ENCODE data around the gene GSTM2. TPM values are rescaled to one million over a fixed set of nuclear protein-coding genes. Genes with fewer than 3 reads are reported as not detected.

Gene GSTM2
- total RNA-seq, 1 experiment from 2014 or later, result 0.84 TPM

DNA sequence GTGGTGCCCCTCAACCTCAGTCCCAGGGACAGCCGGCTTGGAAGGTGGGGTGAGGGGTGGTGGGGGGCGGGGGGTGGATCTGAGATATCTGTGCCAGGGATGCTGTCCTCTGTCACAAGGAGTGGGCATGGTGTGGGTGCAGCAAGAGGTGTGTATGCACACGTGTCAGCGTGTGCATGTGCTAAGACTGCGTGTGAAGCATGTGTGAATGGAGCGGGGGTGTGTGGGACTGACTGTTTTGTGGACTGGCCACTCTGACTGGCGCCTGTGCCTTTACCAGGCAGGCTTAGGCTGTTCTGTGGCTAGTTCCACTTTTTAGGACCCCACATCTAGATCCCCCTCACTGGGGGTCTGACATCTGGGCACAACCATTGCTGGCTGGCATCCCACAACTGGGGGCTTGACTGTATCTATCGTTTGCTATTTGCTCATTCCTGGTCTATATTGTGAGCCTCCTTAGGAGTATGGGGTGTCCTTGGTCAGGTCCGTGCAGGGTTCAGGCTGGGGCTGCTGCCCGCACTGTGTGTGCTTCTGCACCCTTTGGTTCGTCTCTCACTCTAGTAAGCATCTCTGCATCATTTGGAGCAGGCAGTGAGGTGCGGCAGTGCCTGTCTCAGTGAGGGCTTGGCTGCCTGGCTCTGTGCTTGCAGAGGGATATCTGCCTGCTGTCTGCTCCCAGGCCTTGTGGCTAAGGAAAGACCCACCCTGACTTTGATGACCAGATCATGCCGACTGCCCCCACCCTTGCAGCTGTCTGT is 46.3 kb upstream of the GSTM2 start:
- no peaks in the 10 kb centered on the region for H3K27me3 ChIP-seq (replicated peaks; ENCODE audit: control insufficient read depth, insufficient read depth, low read length)
- DNase-seq, result no peak
- TF ChIP-seq, protein P1, sequence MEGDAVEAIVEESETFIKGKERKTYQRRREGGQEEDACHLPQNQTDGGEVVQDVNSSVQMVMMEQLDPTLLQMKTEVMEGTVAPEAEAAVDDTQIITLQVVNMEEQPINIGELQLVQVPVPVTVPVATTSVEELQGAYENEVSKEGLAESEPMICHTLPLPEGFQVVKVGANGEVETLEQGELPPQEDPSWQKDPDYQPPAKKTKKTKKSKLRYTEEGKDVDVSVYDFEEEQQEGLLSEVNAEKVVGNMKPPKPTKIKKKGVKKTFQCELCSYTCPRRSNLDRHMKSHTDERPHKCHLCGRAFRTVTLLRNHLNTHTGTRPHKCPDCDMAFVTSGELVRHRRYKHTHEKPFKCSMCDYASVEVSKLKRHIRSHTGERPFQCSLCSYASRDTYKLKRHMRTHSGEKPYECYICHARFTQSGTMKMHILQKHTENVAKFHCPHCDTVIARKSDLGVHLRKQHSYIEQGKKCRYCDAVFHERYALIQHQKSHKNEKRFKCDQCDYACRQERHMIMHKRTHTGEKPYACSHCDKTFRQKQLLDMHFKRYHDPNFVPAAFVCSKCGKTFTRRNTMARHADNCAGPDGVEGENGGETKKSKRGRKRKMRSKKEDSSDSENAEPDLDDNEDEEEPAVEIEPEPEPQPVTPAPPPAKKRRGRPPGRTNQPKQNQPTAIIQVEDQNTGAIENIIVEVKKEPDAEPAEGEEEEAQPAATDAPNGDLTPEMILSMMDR (IDR thresholded peaks at IDR 0.05; ENCODE audit: insufficient read depth in 1 of 2, low read depth in 1 of 2, low read length in 1 of 2, severe bottlenecking in 1 of 2, unreplicated experiment in 1 of 2), result no peak
- H3K9me3 ChIP-seq, result no peaks in the 10 kb centered on the region
- intact Hi-C loops (cut with micrococcal nuclease; ENCODE audit: unreplicated experiment), result no loop called here
- H3K4me1 ChIP-seq, result peaks cover 15% of the 10 kb centered on the region
- peak overlapping the region; percentile 80 for H3K4me3 ChIP-seq (ENCODE audit: low read depth, low read length)
- Mint-ChIP-seq H3K9me3 (ENCODE audit: unreplicated experiment) (no peaks in the 10 kb centered on the region), H3K4me1 (ENCODE audit: low read depth, unreplicated experiment) (peaks cover 16% of the 10 kb centered on the region), H3K4me3 (ENCODE audit: unreplicated experiment) (peak overlapping the region; percentile 96), H3K27me3 (ENCODE audit: insufficient read depth, unreplicated experiment) (no peaks in the 10 kb centered on the region), H3K36me3 (ENCODE audit: insufficient read depth, unreplicated experiment) (peaks cover 17% of the 10 kb centered on the region), H3K27ac (ENCODE audit: unreplicated experiment) (no peak overlapping the region)
- TSS peak; percentile 24 for BruUV-seq (replicated peaks)
- POLR2A ChIA-PET, result no interaction called here
- H3K36me3 ChIP-seq (ENCODE audit: control insufficient read depth, insufficient read depth, low read length), result no peaks in the 10 kb centered on the region
- CTCF ChIA-PET, result no interaction called here

DNA sequence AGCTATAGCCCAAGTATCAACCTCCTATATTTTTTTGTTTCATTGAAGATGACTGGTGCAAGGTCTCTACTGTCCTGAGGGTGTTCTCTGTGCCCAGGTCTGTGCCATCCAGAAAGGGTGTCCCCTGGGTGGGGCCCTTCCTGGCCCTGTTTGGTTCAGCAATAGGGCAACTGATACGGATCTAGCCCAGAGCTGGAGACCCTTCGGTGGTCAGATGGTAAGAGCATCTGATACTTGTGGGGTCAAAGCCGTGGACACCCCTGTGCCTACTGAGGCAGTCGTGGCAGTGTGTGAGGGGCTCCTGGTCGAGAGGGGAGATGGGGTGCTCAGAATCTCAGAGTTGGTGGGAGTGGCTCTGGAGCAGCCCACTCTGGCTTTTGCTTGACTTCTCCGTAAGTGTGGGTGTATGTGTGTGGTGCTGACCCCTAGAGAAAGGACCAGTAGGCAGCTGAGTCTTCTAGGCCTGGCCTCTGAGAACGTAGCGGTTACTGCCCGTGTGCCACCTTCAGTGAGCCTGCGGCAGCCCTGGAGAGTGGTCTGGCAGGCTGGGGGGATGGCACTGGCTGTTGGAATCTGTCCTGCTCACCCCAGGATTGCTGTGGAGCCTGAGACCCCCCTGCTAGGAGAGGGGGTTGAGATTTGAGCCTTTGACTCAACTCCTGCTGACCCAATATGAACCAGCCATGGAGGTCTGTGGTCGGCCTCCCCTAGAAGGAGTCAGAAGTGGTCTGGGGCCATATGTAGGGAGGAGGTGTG is 45.5 kb upstream of the GSTM2 start:
- intact Hi-C loops (cut with micrococcal nuclease; ENCODE audit: unreplicated experiment), result no loop called here
- ChIA-PET POLR2A (no interaction called here), CTCF (no interaction called here)

DNA sequence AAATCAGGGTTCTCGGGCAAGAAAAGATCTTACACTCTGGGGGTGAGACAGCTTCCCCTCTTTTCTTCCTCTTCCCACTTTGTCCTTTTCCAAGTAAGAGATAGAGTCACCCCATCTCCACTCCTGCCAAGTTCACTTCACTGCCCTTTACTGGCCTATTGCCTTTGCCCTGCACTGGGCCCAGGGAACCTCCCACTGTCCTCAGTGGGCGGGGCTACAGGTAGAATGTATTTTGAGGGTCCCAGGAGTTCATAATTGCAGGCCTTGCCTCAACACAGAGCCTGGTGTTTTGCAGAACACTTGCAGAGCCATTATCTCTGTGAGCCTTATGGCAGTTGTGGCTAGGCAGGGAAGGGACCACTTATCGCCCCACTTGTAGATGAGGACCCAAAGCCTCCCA is 45.0 kb upstream of the GSTM2 start:
- H3K27ac Mint-ChIP-seq (ENCODE audit: unreplicated experiment), result no peak overlapping the region
- CTCF ChIA-PET, result no interaction called here
- H3K9me3 Mint-ChIP-seq (ENCODE audit: unreplicated experiment), result no peaks in the 10 kb centered on the region
- intact Hi-C loops (cut with micrococcal nuclease; ENCODE audit: unreplicated experiment), result no loop called here
- no peak overlapping the region for H3K4me3 Mint-ChIP-seq (ENCODE audit: unreplicated experiment)
- Histone ChIP-seq H3K36me3 (ENCODE audit: control insufficient read depth, insufficient read depth, low read length) (no peaks in the 10 kb centered on the region), H3K27me3 (replicated peaks; ENCODE audit: control insufficient read depth, insufficient read depth, low read length) (no peaks in the 10 kb centered on the region), H3K4me1 (peaks cover 8% of the 10 kb centered on the region), H3K4me3 (ENCODE audit: low read depth, low read length) (no peak overlapping the region), H3K9me3 (no peaks in the 10 kb centered on the region)
- peaks cover 7% of the 10 kb centered on the region for H3K4me1 Mint-ChIP-seq (ENCODE audit: low read depth, unreplicated experiment)
- DNase-seq, result no peak
- BruUV-seq (replicated peaks), result no TSS peak
- H3K36me3 Mint-ChIP-seq (ENCODE audit: insufficient read depth, unreplicated experiment), result peaks cover 17% of the 10 kb centered on the region
- TF ChIP-seq, protein P1 (IDR thresholded peaks at IDR 0.05; ENCODE audit: insufficient read depth in 1 of 2, low read depth in 1 of 2, low read length in 1 of 2, severe bottlenecking in 1 of 2, unreplicated experiment in 1 of 2), result no peak
- no peaks in the 10 kb centered on the region for H3K27me3 Mint-ChIP-seq (ENCODE audit: insufficient read depth, unreplicated experiment)
- POLR2A ChIA-PET, result no interaction called here

More for the DNA sequence above, 45.5 kb upstream of the GSTM2 start:
- Mint-ChIP-seq H3K27ac (ENCODE audit: unreplicated experiment) (no peak overlapping the region), H3K36me3 (ENCODE audit: insufficient read depth, unreplicated experiment) (peaks cover 17% of the 10 kb centered on the region), H3K27me3 (ENCODE audit: insufficient read depth, unreplicated experiment) (no peaks in the 10 kb centered on the region), H3K9me3 (ENCODE audit: unreplicated experiment) (no peaks in the 10 kb centered on the region), H3K4me1 (ENCODE audit: low read depth, unreplicated experiment) (peaks cover 11% of the 10 kb centered on the region), H3K4me3 (ENCODE audit: unreplicated experiment) (peak overlapping the region; percentile 96)
- Histone ChIP-seq H3K4me3 (ENCODE audit: low read depth, low read length) (no peak overlapping the region), H3K4me1 (peaks cover 12% of the 10 kb centered on the region), H3K9me3 (no peaks in the 10 kb centered on the region), H3K27me3 (replicated peaks; ENCODE audit: control insufficient read depth, insufficient read depth, low read length) (no peaks in the 10 kb centered on the region), H3K36me3 (ENCODE audit: control insufficient read depth, insufficient read depth, low read length) (no peaks in the 10 kb centered on the region)
- TF ChIP-seq, protein P1 (IDR thresholded peaks at IDR 0.05; ENCODE audit: insufficient read depth in 1 of 2, low read depth in 1 of 2, low read length in 1 of 2, severe bottlenecking in 1 of 2, unreplicated experiment in 1 of 2), result no peak
- no peak for DNase-seq
- no TSS peak for BruUV-seq (replicated peaks)
